Activated CD4-positive, alpha-beta T cell treated with anti-CD3 and anti-CD28 coated beads for 1 hour (primary cell): ENCODE measurements around the gene KLHDC9.

ENCODE experiments used
- DNase-seq: peaks from one replicate; pipeline ENCODE4 v3.0.0-alpha.2; 2020

The KLHDC9 gene

GRCh38 chr1:161077426-161077825, 20.7 kb upstream of the KLHDC9 start:
- no peak for DNase-seq

- DNase-seq = no peak
Observed at GRCh38 chr1:161079436-161080110, 18.6 kb upstream of the KLHDC9 start.

DNA sequence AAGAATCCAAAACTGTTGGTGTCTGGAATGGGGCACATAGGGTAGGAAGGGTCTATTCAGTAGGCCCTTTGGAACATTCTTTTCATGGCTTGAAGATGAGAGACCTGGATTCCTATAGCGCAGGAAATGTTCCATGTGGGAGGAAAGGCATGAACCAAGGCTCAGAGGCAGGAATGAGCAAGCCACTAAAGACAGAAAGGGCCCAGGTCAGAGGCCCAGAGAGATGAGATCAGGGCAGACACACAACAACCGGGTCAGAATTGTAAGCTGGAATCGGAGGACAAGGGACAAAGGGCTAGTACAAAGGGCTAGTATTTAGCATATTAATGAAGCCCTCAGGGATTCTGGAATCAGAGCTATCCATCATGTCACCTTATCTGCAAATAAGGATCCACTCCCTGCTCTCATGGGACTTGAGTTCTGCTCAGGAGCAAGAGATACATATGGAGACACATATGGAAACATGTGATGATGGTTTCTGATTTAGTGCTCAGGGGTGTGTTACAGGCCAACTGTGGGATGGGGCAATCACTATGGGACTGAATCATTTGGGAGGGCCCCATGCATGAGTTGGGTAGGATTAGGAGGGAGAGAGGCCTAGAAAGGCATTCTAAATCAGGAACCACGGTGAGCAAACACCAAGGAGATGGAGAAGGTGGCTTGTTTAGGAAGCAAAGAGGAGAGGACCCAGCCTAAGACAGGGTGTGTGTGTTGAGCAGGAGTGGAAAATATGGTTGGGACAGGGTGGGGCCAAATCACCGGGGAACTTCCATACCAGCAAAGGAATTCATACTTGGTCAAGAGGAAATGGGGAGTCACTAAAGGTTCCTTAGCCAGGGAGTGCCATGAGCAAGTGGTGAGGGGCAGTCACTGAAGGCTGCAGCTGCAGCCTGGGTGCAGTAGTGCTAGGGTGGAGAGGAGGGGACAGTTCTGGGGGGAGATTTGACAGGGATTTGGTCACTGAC, 17.4 kb upstream of the KLHDC9 start:
- DNase-seq = no peak

GRCh38 chr1:161081519-161081918, 16.6 kb upstream of the KLHDC9 start:
- DNase-seq = no peak

- DNase-seq = no peak
Observed at GRCh38 chr1:161082483-161082882, 15.7 kb upstream of the KLHDC9 start.

- DNase-seq = no peak
Observed at GRCh38 chr1:161082996-161083747, 15.0 kb upstream of the KLHDC9 start.

GRCh38 chr1:161083748-161084596, 14.2 kb upstream of the KLHDC9 start:
- DNase-seq = no peak

DNA sequence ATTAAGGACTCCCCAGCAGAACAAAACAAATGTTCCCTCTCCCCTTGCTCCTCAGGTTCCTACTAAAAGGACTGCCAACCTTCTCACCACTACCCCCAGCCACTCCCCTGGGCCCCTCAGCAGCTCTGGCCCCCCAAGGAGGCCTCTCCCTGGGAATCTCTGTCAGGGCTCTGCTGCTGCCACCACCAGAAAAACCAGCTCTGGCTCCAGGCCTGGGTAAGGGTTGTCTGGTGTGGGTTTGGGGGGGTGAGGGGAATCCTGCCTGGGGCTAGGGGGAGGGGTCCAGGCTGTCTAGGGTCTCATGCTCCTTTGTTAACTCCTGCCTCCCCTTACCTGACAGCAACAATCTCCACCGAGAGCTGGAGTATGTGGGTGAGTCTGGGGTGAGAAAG, 13.6 kb upstream of the KLHDC9 start:
- no peak for DNase-seq

GRCh38 chr1:161085165-161085564, 13.0 kb upstream of the KLHDC9 start:
- no peak for DNase-seq

GRCh38 chr1:161086457-161086856, 11.7 kb upstream of the KLHDC9 start:
- DNase-seq = no peak

DNA sequence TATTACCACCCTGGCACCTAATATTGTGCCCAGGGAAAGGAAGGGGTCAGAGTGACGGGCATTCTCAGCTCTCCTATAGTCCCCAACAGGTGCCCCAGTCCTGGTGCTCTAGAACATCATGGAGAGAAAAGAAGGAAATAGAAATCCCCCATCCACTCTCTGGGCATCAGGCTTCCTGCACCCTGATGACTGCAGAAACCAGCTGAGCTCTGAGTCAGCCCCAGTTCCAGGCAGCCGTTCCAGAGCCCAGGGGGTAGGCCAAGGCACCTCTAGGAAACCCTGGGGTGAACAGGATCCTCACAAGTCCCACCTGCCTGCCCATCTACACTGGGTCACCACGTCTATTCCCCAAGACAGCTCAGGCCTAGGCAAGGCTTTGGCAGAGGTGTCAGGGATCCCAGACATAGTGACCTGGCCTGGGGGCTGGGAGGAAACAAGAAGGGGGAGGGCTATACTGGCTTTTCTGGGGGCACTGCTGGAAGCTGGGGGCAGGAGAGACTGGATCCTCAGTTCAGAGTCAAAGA, 9.5 kb upstream of the KLHDC9 start:
- DNase-seq = no peak

DNA sequence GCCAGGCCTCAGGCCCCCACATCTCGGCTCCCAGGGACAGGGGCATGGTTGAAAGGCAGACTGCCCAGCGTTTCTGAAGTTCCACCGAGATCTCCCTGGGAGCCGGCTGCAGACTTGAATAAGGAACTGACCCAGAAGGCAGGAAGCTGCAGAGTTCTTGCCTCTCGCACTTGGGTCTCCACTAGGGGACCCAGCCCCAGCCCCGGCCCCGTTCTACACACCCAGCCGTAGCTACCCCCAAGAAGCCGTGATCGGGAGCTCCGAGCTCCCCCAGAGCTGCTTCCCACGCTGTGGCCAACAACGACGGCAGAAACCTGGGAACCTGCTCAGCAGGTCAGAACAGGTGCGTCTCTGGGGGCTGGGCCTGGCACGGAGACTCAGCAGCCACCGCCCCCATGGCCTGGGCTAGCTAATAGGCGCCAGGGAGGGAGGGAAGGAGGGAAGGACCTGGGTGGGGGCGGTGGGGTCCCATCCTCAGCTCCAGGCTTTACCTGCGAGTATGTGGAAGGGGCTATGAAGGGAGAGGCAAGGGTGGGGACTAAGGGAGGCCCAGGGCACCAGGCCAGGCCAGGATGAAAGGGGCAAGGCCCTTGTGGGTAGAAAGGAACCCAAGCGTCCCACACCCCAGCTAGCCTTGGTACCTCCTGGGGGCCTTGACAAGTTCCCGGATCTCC, 8.8 kb upstream of the KLHDC9 start, which contains the start of gene NECTIN4:
Gene NECTIN4 (minus strand): TSS at position 308 of the 674 bp plus-strand sequence. CDS start 262 bp downstream, at position 46.
- DNase-seq = no peak

DNA sequence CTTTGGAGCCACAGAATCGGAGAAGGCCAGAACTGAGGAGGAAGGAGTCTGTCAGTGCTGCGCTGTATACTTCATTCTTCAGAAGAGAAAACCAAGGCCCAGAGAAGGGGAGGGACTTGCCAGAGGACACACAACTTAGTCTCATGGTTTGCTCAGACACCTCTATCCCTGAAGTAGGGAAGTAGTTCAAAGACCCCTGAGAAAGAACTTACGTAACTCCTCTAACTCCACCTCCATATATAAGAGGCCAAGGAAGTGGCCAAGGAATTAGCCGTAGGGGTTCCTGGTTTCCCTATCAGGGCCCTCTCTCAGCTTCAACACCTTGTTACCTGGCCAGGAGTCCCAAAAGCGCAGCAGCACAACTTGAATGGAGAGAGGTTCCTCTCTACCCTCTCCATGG, 8.2 kb upstream of the KLHDC9 start:
- DNase-seq = no peak

DNA sequence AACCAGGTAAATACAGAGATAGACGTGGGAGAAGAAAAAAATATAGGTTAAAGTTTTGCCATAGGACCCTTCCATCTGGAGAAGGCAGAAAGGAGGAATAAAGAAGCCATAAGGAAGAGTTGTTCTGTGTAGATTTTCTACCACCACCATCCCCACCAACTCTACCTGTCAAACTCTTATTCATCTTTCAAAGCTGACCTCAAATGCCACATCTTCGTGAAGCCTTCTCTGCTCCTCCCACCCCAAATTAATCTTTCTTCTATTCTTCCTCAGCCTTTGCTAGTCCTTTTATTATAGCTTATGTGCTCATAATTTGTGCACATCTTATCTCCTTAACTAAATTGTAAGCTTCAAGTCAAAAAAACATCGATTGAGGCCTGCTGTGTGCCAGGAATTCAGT, 7.5 kb upstream of the KLHDC9 start:
- DNase-seq = no peak

- DNase-seq = no peak
Observed at GRCh38 chr1:161091093-161091492, 7.1 kb upstream of the KLHDC9 start.

- no peak for DNase-seq
Observed at GRCh38 chr1:161091796-161092507, 6.2 kb upstream of the KLHDC9 start.

DNA sequence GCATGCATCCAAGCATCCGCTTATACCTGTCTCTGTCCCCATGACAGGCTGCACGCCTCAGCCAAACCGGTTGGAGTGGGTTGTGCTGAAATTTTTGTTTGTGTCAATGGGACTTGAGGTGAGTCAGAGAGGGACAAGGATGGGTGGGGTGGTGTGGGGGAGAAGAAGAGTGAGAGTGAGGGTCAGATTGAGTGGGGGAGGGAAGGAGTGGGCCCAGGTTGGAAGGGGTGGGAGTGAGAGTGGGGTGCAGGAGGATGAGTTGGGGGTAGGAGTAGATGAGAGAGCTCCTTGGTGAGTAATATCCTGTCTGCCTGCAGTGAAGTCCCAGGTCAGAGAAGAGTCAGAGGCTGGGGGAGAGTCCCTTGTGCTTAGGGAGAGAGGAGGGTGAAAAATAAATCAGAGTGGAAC, 5.5 kb upstream of the KLHDC9 start:
- no peak for DNase-seq

DNA sequence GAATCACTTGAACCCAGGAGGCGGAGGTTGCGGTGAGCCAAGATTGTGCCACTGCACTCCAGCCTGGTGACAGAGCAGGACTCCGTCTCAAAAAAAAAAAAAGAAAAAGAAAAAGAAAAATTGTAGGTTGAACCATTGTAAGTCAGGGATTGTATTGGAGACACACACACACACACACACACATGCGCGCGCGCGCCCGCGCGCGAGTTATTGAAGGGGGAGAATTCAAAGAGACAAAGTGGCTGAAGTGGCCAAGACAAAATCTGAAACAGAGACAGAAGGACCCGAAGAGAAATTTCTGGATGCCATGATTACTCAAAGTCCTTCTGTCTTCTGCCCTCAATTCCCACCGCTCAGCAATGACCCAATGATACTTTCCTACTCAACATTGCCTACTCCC, 3.7 kb upstream of the KLHDC9 start:
- DNase-seq = no peak

- no peak for DNase-seq
Observed at GRCh38 chr1:161095230-161095629, 2.9 kb upstream of the KLHDC9 start.

GRCh38 chr1:161096015-161096414, 2.1 kb upstream of the KLHDC9 start:
- no peak for DNase-seq

DNA sequence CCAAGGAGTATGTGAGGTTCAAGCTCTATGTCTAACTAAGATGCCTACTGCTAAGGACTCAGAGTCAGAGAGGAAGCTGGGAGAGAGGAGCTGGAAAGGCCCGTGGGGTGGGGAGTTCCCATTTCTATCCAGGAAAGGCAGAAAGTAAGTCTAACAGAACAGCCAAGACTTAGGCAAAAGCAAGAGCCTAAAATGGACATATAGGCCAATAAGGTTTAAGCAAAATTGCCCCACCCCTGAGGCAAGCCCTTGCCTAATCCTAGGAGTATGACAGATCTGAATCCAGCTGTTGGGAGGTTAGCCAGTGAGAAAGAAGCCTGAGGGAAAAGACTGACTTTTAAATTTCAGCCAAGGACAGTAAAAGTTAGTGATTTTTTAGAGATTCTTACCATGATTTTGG, 1.6 kb upstream of the KLHDC9 start:
- DNase-seq = no peak
